ENCODE results near the gene ERC2.
"Not testable (repeated sequence)": the region's sequence is repeated elsewhere in the genome, so short reads cannot be mapped to it uniquely, and the experiment has no call there.

The ERC2 gene

GRCh38 chr3:56054844-56055243 is 413.4 kb downstream of the ERC2 start:
- no peak for DNase-seq

GRCh38 chr3:56053727-56054126 is 414.5 kb downstream of the ERC2 start:
- no peak for DNase-seq

GRCh38 chr3:56052188-56052587 is 416.1 kb downstream of the ERC2 start:
- peak; percentile 59 for DNase-seq

- no peak for DNase-seq
Measured at GRCh38 chr3:56051052-56051451, 417.2 kb downstream of the ERC2 start.

GRCh38 chr3:56048946-56049345 is 419.3 kb downstream of the ERC2 start:
- no peak for DNase-seq

DNA sequence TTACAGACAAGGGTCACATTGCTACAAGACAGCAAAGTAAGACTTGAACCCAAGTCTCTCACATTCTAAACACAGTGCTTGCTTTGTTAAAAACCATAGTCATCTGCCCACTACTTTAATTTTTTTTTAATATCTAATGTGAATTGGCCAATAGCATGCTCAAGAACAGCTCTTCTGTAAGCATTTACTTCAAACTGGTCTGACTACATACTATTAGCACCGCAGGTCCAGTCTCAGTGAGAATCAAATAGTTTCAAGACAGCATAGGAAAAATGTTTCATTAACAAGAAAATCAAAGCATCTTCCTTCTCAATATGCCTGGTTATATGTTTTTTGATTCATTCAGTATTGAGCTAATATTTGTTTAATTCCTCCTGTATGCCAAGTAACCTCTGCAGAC is 419.9 kb downstream of the ERC2 start:
- DNase-seq, result no peak

DNA sequence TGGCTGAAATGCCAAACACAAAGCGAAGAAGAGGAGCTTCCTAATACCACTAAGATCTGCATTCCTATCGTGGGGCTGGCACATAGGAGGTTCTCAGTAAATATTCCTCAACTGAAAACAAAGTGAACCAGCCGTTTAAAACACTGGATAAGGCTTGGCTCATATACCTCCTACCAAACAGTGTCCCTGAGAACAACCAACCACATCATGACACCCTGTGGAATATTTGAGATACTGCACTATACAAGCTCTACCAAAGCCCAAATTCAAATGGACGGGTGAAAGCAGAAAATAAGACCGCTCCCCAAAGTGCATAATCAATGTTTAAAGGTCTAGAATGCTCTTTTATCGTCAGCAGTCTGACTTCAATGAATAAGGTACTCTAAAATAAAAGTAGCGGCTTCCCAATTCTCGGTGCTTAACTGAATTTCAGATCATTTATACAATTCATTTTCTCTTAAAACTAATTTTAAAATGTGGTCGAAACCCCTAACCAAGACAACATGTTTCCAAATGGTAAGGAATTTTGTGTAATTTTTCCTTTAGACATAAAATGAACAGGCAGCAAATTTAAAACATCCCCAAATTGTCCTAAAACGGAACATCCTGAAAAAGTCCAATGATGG is 425.8 kb downstream of the ERC2 start:
- no peak for DNase-seq

DNA sequence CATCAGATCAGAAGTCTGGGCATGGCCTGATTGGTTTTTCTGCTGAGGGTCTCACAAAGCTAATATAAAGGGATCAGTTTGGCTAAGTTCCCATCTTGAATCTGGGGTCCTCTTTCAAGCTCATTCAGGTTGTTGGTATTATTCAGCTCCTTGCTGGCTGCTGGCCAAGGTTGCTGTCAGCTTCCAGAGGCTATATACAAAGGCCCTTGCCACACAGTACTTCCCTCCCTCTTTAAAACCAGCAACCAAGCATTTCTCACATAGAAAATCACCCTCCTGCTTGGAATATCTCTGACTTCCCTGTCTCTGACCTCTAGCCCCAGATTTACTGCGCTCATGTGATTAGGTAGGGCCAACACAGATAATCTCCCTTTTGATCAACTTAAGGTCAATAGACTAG is 442.9 kb downstream of the ERC2 start:
- DNase-seq, result no peak

- no peak for DNase-seq
Measured at GRCh38 chr3:56023546-56023945, 444.7 kb downstream of the ERC2 start.

- no peak for DNase-seq
Measured at GRCh38 chr3:56022619-56023018, 445.6 kb downstream of the ERC2 start.

DNA sequence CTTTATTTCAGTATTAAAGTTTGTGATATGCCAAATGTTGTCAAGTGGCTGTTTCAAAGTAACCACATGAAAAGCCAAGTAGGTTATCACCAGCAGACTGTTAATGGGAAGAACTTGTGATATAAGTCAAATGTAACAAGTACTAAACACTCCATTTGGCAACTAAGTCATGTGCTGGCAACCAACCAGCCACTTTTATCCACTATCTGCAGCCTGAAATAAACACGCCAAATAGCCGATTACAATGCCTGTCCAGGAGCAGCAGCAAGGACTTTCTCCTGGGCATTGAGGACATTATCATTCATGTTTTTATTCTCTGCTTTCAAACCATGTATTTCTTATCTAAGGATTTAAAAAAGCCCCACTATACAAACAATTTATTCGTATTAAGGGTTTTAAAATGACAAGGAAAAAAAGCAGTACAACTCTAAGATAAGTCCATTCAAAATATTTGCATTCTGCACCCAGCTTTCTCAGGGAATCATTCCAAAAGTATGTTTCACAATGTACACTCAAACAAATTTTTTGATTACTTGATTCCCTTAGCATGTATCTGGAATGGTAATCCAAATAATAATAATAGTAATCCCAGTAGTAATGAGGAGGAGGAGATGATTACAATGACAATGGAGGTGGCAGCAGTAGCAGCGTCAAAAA is 448.6 kb downstream of the ERC2 start:
- DNase-seq, result no peak

GRCh38 chr3:56015374-56015773 is 452.9 kb downstream of the ERC2 start:
- not testable (repeated sequence) for DNase-seq

DNA sequence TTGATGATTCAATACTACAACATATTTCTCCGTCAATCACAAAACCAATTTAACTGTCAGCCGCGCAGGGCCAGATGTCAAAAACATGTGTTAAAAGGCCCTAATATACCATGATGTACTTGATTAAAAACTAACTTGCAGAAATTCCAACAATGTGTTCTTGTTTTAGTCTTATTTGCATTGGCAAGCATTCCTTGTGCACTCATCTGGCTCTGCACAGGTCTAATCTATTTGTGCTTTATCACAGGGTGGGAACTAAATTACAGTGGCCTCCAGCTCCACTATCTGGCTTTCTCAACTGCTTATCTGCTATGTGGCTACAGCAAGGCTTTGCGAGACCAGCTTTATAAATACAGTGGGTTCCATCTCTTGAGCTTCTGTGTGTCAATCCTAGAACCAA is 455.5 kb downstream of the ERC2 start:
- DNase-seq, result no peak

DNA sequence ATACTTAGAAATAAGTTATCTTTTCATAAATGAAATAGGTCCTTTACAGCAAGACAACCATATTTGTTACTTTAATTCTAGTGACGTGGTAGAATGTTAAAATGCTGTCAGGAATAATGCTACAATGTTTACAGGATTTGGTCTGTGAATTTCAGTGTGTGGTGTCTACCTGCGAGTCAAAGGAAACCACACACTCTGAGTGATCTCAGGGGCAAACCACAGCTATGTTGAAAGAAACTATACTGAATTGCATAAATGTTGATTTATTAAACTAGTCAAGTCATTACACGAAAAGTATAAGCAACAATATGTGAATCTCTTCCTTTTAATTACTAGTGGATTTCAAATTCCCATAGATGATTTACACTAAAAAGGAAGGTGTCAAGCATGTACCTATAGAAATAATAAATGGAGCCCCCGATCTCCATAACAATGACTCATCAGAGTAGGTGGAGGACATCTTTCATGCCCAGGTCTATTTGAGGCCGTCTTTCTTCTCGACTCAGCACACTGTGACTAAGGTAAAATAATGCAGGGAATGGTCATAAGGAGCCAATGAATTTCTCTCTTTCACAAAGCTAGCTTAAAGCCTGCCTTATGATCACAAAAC is 463.0 kb downstream of the ERC2 start:
- peak; percentile 23 for DNase-seq

- no peak for DNase-seq
Measured at GRCh38 chr3:56003129-56003528, 465.1 kb downstream of the ERC2 start.

DNA sequence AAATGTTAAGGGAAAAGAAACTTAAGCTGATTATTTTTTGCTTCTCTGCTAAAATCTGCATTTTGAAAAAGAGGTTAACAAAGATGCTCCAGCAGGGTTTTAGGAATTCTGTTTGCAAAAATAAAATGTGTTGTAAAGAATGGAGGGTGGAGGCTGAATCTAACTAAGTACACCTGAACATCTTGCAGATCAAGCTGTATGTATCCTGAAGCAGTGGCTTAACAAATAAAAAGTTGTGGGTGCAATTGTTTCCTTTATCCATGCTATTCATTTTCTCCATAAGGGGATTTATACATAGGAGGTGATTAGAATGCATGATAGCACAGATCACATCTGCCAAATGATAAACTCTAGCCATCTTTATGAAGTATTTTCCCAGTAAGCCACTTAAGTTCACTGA is 466.3 kb downstream of the ERC2 start:
- no peak for DNase-seq

- DNase-seq, result no peak
Measured at GRCh38 chr3:56001537-56001936, 466.7 kb downstream of the ERC2 start.

DNA sequence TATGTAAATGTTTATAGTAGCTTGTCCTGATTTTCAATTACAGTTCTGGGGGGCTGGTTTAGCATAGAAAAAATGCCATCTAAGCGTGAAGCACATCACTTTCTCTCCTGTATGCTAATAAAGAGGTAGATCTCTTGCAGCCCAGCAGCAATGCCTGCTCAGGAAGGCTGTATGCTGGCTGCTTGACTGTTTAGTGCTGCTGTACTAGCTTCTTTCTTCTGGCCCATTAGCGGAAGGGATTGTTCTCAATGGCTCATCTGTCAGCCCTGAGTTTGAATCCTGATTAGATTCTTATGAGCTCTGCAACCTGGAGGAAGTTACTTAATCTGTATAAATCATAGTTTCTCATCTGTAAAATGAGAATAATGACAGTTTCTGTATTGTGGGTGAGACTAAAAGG is 478.9 kb downstream of the ERC2 start:
- DNase-seq, result no peak

DNA sequence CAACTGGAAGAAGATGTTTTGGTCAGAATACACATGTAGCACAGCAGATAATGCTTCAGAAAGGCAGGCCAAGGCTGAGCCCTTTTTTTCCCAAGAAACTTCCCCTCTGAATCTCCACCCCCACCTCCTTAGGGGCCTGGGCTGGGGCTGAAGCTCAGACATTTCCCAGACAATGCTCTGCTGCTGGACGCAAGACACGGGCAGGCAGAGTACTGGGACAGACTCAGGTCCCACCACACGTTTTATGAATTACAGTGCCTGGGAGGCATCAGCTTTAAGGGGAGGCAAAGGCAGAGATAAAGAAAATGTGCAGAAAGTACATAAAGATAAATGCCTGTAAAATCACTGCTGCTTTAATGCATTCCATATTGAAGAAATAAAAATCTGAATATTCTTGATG is 479.4 kb downstream of the ERC2 start:
- DNase-seq, result no peak

DNA sequence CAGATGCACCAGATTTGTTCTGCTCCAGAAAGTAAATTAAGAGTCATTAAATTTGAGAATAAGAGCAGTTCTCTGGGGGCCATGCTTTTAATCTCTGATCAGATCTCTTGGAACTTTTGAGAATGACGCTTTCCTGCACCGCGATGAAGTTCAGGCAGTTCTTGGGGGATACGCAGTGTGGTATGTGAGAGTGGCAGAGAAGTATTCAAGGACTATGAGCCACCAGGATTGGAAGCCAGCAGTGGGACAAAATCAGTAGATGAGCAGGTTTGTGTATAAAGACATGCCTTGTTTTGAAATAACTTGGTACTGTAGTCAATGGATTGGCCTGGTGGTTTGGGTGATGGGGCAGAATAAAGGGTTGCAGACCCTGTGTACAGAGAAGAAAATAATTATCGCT is 483.6 kb downstream of the ERC2 start:
- no peak for DNase-seq

- DNase-seq, result no peak
Measured at GRCh38 chr3:55978953-55979352, 489.3 kb downstream of the ERC2 start.

DNA sequence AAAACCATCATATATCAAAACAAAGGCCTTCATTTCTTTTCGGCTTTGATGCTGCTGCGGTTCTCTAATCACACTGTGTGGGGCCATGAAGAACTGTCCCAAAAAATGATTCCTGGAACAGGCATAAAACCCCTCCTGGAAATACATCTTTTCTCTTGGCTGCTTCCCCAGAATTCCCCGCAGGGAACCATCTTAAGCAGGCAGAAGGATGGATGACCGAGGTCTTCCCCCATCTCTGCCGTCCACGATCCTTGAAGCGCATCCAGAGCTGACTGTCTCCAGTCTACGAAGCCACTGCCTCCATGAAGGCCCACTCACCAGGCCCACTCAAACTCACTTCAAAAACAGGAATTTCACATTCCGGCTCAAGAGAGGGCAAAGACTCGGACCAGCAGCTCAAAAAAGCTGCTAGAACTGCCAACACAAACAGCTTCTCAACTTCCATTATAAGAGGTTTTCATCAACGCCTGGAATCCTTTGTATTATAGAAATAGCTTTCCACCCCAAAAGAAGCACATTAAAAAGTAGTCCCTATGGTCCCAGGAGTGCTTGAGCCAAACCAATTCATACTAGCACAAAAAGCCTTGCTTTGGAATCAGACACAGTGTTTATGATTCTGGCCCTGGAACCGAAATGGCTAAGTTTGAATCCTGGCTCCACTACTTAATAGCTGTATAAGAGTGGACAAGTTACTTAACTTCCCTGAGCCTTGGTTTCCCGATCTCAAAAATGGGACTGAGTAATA is 493.7 kb downstream of the ERC2 start:
- no peak for DNase-seq

GRCh38 chr3:55969634-55970033 is 498.6 kb downstream of the ERC2 start:
- DNase-seq, result no peak

- no peak for DNase-seq
Measured at GRCh38 chr3:55968331-55968730, 499.9 kb downstream of the ERC2 start.

All from RPMI8226 (cell line).